ENCODE measurements around the gene YAP1. TPM values are rescaled to one million over a fixed set of nuclear protein-coding genes. Genes with fewer than 3 reads are reported as not detected.

The YAP1 gene
- total RNA-seq, 2 experiments from 2014 or later, result 0.04 to 0.06 TPM

DNA sequence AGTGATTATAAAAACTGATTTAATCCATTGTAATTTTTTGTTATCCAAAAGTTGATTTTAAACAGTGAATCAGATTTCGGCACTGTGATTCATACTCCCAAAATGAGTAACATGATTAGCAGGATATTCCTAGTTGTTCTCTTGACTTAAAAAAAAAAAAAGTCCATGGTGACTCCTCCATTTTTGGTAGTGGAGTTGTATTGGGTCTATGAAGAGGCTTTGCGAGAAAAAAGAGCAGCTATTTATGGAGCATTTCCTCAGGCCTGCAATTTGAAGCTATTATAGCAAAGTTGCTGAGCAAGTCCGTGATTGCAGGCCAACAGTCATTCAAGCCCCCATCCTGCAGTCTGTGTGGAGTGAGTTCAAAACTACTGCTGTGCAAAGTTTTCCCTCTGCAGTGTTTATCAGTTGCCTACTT is 28.8 kb downstream of the YAP1 start:
- no peak overlapping the region for H3K4me3 Mint-ChIP-seq

GRCh38 chr11:102142333-102142732 is 32.1 kb downstream of the YAP1 start:
- no peak for DNase-seq
- Mint-ChIP-seq H3K27me3 (peaks cover 10% of the 10 kb centered on the region), H3K9me3 (no peaks in the 10 kb centered on the region), H3K36me3 (no peaks in the 10 kb centered on the region), H3K4me3 (no peak overlapping the region), H3K27ac (no peak overlapping the region), H3K4me1 (no peaks in the 10 kb centered on the region)

More for the DNA sequence above, 28.8 kb downstream of the YAP1 start:
- Mint-ChIP-seq H3K36me3 (no peaks in the 10 kb centered on the region), H3K27me3 (peaks cover 7% of the 10 kb centered on the region), H3K27ac (no peak overlapping the region), H3K4me1 (no peaks in the 10 kb centered on the region), H3K9me3 (no peaks in the 10 kb centered on the region)
- DNase-seq, result no peak

DNA sequence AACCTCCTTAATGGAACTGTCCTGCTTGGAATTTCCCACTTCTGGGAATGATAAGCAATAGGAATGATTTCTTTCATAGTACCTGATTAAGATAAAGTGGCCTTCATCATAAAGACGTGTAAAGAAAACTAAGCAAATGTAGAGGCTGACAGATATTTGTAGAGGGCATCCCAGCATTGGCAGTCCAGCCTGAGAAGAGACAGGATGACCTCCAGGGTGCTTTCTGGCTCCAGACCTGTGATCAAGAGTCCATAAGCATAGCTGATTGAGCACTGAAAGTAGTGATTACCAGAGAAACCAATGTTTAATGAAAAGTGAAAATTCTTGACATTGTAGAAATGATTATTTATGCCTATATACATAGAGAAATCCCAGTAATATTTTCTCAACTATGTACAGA is 33.6 kb downstream of the YAP1 start:
- H3K9me3 Mint-ChIP-seq, result no peaks in the 10 kb centered on the region
- no peak overlapping the region for H3K4me3 Mint-ChIP-seq
- H3K4me1 Mint-ChIP-seq, result no peaks in the 10 kb centered on the region
- no peak for DNase-seq
- H3K27me3 Mint-ChIP-seq, result peaks cover 10% of the 10 kb centered on the region
- no peaks in the 10 kb centered on the region for H3K36me3 Mint-ChIP-seq
- H3K27ac Mint-ChIP-seq, result no peak overlapping the region

- Mint-ChIP-seq H3K36me3 (no peaks in the 10 kb centered on the region), H3K27ac (no peak overlapping the region), H3K4me3 (no peak overlapping the region), H3K9me3 (no peaks in the 10 kb centered on the region), H3K4me1 (no peaks in the 10 kb centered on the region), H3K27me3 (peaks cover 15% of the 10 kb centered on the region)
- DNase-seq, result no peak
Measured at GRCh38 chr11:102144357-102145355, 34.4 kb downstream of the YAP1 start.

DNA sequence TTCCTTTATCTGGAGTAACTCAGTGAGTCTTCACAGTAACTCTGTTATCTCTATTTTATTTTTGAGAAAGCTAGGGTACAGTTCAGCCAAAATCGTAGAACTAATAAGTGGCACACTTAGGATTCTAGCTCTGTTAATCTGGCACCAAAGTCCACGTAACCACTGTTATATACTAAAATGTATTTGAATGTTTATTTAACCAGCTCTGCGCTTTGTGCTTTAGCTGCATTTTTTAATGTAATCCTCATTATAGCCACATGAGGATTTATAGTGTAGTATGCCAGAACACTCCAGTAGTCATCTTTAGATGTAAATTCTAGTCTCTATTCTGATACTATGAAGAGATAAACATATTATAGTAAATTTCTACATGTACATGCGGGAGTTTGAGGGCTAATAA is 36.8 kb downstream of the YAP1 start:
- Mint-ChIP-seq H3K4me3 (no peak overlapping the region), H3K27ac (no peak overlapping the region), H3K9me3 (no peaks in the 10 kb centered on the region), H3K4me1 (no peaks in the 10 kb centered on the region), H3K27me3 (peaks cover 19% of the 10 kb centered on the region), H3K36me3 (no peaks in the 10 kb centered on the region)
- no peak for DNase-seq

GRCh38 chr11:102147632-102148031 is 37.4 kb downstream of the YAP1 start:
- H3K4me3 Mint-ChIP-seq, result no peak overlapping the region
- H3K27me3 Mint-ChIP-seq, result peaks cover 19% of the 10 kb centered on the region
- DNase-seq, result no peak
- H3K4me1 Mint-ChIP-seq, result no peaks in the 10 kb centered on the region
- no peak overlapping the region for H3K27ac Mint-ChIP-seq
- H3K9me3 Mint-ChIP-seq, result no peaks in the 10 kb centered on the region
- H3K36me3 Mint-ChIP-seq, result no peaks in the 10 kb centered on the region

DNA sequence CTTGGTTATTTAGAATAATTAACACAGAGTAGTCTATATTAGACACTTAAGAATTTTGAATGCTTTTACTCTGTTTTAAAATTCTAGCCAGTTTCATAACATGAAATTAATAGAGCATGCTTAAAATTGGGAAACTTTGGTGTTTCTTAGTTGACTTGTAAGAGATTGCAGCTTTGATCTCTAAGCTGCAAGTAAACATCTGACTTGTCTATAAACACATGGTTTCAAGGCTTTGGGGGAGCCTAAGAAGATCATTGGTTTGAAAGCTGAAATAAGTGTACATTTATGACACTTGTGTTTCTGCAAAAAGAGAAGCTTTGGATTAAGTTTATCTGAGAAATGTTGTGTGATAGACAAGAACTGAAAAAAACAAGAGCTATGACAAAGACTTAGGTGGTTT is 37.8 kb downstream of the YAP1 start:
- no peak overlapping the region for H3K27ac Mint-ChIP-seq
- H3K4me1 Mint-ChIP-seq, result no peaks in the 10 kb centered on the region
- H3K9me3 Mint-ChIP-seq, result no peaks in the 10 kb centered on the region
- peaks cover 19% of the 10 kb centered on the region for H3K27me3 Mint-ChIP-seq
- no peak overlapping the region for H3K4me3 Mint-ChIP-seq
- no peak for DNase-seq
- no peaks in the 10 kb centered on the region for H3K36me3 Mint-ChIP-seq

DNA sequence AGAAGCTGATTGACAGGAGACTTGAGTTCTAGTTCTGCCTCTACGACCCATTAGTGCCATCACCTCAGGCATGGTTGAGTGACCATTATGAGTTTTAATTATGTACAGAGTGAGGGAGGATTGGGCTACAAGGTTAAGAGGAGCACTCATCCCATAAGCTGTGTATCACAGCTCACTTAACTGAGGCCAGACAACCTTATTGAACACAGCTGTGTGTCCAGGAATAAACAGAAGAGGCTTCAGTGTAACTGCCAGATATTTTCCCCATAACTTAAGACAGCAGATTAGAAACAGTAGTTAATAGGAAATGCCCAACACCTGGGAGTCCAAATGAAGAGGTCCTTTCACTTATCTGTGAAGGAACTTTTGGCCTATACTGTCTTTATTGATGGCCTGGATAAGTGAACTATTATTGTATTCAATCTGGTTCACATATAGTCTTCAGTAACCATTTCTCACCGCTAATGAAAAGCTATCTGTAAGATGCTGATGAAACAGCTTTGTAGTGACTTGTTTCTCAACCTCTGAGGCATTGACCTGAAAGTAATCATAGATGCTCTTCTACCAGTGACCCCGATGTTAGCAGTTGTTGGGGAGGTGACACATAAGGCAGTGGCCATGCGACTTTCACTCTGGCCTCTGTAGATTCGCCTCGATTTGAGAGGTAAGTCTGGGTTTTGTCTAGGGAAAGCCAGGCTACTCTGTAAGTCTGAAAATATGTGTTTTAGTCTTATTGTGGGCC is 41.7 kb downstream of the YAP1 start:
- no peak for DNase-seq
- no peaks in the 10 kb centered on the region for H3K36me3 Mint-ChIP-seq
- peaks cover 16% of the 10 kb centered on the region for H3K27me3 Mint-ChIP-seq
- H3K9me3 Mint-ChIP-seq, result no peaks in the 10 kb centered on the region
- H3K4me1 Mint-ChIP-seq, result no peaks in the 10 kb centered on the region
- no peak overlapping the region for H3K4me3 Mint-ChIP-seq
- H3K27ac Mint-ChIP-seq, result no peak overlapping the region

DNA sequence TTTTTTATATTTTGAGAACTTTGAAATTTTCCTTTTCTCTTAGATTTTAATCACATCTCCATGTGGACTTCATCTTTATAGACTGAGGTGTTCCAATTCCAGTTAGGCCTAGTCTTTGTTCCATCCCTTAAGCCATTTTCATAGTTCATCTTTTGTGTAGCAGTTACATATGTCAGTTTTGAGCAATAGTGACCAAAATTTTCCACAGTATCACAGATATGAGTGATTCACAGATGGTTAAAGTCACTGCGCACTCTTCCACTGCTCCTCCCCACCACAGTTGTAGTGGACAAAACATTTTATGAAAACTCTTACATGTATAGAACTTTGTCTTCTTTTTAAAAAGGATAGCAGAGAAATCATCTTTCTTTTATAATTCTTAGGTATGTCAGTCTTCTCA is 42.8 kb downstream of the YAP1 start:
- H3K4me3 Mint-ChIP-seq, result no peak overlapping the region

DNA sequence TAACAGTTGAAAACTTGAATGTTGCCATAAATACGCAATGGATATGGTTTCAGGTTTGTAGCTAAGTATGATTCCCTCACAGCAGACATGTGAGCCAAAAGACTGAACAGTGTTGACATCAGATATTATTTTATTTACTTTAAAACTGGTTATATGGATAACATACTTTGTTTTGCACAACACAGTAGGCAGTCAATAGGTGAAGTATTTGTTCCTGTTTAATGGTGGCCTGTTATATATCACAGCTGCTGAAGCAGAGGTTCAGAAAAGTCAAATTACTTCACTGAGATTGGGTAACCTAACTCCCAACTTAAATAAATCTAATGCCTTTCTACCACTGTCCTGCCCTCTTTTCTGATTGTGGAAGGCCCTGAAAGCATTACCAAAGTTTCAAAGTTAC is 44.6 kb downstream of the YAP1 start:
- Mint-ChIP-seq H3K4me1 (no peaks in the 10 kb centered on the region), H3K27ac (no peak overlapping the region), H3K36me3 (no peaks in the 10 kb centered on the region), H3K4me3 (no peak overlapping the region), H3K27me3 (peaks cover 11% of the 10 kb centered on the region), H3K9me3 (no peaks in the 10 kb centered on the region)
- DNase-seq, result no peak

More for the DNA sequence above, 42.8 kb downstream of the YAP1 start:
- no peak overlapping the region for H3K27ac Mint-ChIP-seq
- H3K9me3 Mint-ChIP-seq, result no peaks in the 10 kb centered on the region
- peaks cover 16% of the 10 kb centered on the region for H3K27me3 Mint-ChIP-seq
- no peaks in the 10 kb centered on the region for H3K4me1 Mint-ChIP-seq
- no peak for DNase-seq
- no peaks in the 10 kb centered on the region for H3K36me3 Mint-ChIP-seq

GRCh38 chr11:102155676-102156075 is 45.4 kb downstream of the YAP1 start:
- H3K4me3 Mint-ChIP-seq, result no peak overlapping the region
- H3K36me3 Mint-ChIP-seq, result no peaks in the 10 kb centered on the region

GRCh38 chr11:102157219-102157618 is 47.0 kb downstream of the YAP1 start:
- no peaks in the 10 kb centered on the region for H3K4me1 Mint-ChIP-seq
- no peaks in the 10 kb centered on the region for H3K9me3 Mint-ChIP-seq
- H3K4me3 Mint-ChIP-seq, result no peak overlapping the region
- no peak for DNase-seq
- no peaks in the 10 kb centered on the region for H3K27me3 Mint-ChIP-seq
- H3K27ac Mint-ChIP-seq, result no peak overlapping the region
- H3K36me3 Mint-ChIP-seq, result no peaks in the 10 kb centered on the region

More at GRCh38 chr11:102155676-102156075, 45.4 kb downstream of the YAP1 start:
- Mint-ChIP-seq H3K9me3 (no peaks in the 10 kb centered on the region), H3K27ac (no peak overlapping the region), H3K4me1 (no peaks in the 10 kb centered on the region), H3K27me3 (peaks cover 11% of the 10 kb centered on the region)
- DNase-seq, result no peak

DNA sequence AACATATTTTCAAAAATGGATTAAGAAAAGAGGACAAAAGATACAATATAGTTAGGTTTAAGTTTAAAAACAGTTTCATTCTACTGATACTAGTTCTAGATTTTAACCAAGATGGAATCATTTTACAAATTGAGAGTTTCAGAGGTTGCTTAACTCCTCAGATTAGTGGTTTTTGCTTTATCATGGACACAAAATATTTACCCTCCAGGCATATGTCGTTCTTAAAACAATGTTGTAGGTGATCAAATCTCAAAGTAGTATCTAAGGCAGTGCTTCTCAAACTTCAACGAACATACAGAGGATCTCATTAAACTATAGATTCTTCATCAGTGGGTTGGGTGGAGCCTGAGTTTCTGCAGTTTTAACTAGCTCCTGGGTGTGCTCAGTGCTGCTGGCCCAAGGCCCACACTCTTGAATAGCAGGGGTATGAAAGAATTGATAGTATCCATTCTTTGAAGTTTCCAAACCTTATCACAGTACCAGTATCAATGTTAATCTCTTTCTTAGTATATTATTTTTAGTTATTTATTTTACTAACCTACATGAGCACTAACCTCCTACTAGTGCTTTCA is 48.0 kb downstream of the YAP1 start:
- Mint-ChIP-seq H3K4me3 (no peak overlapping the region), H3K9me3 (no peaks in the 10 kb centered on the region), H3K27ac (no peak overlapping the region), H3K27me3 (no peaks in the 10 kb centered on the region), H3K4me1 (no peaks in the 10 kb centered on the region), H3K36me3 (no peaks in the 10 kb centered on the region)
- DNase-seq, result no peak

GRCh38 chr11:102163368-102163767 is 53.1 kb downstream of the YAP1 start:
- Mint-ChIP-seq H3K4me1 (no peaks in the 10 kb centered on the region), H3K27ac (no peak overlapping the region), H3K27me3 (peaks cover 10% of the 10 kb centered on the region), H3K9me3 (no peaks in the 10 kb centered on the region), H3K36me3 (no peaks in the 10 kb centered on the region), H3K4me3 (no peak overlapping the region)
- DNase-seq, result no peak

Data from activated naive CD8-positive, alpha-beta T cell treated with anti-CD3 and anti-CD28 coated beads for 36 hours (primary cell).